Liver (tissue), 3 donors: Measurements from ENCODE around the gene PRR5L.

ENCODE experiments used
- EGR1 ChIP-seq, 2 donors: IDR thresholded peaks; 2 replicates each; pipeline ENCODE4 v1.6.1; 2016 to 2018; ENCODE audit warnings: antibody characterized with exemption in 2 of 2, low read depth in 2 of 2
- FOXA1 ChIP-seq: IDR thresholded peaks from 2 replicates; pipeline ENCODE4 v1.6.1; 2016; ENCODE audit warnings: antibody characterized with exemption
- HNF4G ChIP-seq: IDR thresholded peaks from 2 replicates; pipeline ENCODE4 v1.6.1; 2016; ENCODE audit warnings: antibody characterized with exemption
- RAD21 ChIP-seq, 2 donors: IDR thresholded peaks; 2 replicates each; pipeline ENCODE4 v1.6.1; 2016; ENCODE audit warnings: antibody characterized with exemption in 2 of 2, mild to moderate bottlenecking in 2 of 2
- SP1 ChIP-seq: IDR thresholded peaks from 2 replicates; pipeline ENCODE4 v1.6.1; 2018; ENCODE audit warnings: antibody characterized with exemption, mild to moderate bottlenecking
- TAF1 ChIP-seq: conservative IDR thresholded peaks from 2 replicates; pipeline ENCODE4 v1.6.1; 2016; ENCODE audit warnings: antibody characterized with exemption, mild to moderate bottlenecking
- YY1 ChIP-seq: IDR thresholded peaks from 2 replicates; pipeline ENCODE4 v1.6.1; 2016; ENCODE audit warnings: antibody characterized with exemption, mild to moderate bottlenecking
- TF ChIP-seq, protein P1 (sequence below): fragments of 150-350 bp; IDR thresholded peaks from 2 replicates; pipeline ENCODE4 v1.5.1; 2017; ENCODE audit warnings: improper control_type of control experiment, low read depth, low read length; ENCODE audit not compliant: missing input control
- TF ChIP-seq, protein P2 (sequence below): IDR thresholded peaks from 2 replicates; pipeline ENCODE4 v1.6.1; 2016; ENCODE audit warnings: antibody characterized with exemption
- TF ChIP-seq, protein P3 (sequence below): IDR thresholded peaks from 2 replicates; pipeline ENCODE4 v1.6.1; 2016; ENCODE audit warnings: antibody characterized with exemption, mild to moderate bottlenecking
- donor health status: healthy.
- donor health status: healthy.

DNA sequence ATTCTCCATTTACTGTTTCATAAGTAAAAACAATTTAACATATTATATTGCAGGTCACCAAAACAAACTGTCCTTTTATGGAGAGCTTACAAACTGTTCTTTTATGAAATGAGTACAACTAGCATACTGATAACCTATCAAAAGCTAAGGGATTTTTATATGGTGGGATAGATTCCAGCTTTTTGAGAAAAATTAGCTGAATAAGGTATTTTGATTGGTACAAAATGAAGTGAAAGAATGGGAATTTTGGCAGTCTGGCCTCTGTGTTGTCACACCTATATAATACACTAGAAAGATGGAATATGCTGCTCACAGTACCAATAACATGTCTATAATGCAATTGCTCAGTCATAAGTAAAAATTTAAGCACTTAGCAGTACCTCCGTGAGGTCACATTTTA is 202.6 kb downstream of the PRR5L start:
- TF ChIP-seq, protein P1, sequence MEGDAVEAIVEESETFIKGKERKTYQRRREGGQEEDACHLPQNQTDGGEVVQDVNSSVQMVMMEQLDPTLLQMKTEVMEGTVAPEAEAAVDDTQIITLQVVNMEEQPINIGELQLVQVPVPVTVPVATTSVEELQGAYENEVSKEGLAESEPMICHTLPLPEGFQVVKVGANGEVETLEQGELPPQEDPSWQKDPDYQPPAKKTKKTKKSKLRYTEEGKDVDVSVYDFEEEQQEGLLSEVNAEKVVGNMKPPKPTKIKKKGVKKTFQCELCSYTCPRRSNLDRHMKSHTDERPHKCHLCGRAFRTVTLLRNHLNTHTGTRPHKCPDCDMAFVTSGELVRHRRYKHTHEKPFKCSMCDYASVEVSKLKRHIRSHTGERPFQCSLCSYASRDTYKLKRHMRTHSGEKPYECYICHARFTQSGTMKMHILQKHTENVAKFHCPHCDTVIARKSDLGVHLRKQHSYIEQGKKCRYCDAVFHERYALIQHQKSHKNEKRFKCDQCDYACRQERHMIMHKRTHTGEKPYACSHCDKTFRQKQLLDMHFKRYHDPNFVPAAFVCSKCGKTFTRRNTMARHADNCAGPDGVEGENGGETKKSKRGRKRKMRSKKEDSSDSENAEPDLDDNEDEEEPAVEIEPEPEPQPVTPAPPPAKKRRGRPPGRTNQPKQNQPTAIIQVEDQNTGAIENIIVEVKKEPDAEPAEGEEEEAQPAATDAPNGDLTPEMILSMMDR, result no peak
- TF ChIP-seq, protein P2, sequence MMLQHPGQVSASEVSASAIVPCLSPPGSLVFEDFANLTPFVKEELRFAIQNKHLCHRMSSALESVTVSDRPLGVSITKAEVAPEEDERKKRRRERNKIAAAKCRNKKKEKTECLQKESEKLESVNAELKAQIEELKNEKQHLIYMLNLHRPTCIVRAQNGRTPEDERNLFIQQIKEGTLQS, result no peak
- TF ChIP-seq RAD21 (IDR thresholded peaks at IDR 0.05) (no peak), EGR1 (IDR thresholded peaks at IDR 0.05; ENCODE audit: low read depth in 2 of 2) (no peak), YY1 (no peak), SP1 (no peak), HNF4G (no peak), TAF1 (no peak), FOXA1 (no peak)
- TF ChIP-seq, protein P3, sequence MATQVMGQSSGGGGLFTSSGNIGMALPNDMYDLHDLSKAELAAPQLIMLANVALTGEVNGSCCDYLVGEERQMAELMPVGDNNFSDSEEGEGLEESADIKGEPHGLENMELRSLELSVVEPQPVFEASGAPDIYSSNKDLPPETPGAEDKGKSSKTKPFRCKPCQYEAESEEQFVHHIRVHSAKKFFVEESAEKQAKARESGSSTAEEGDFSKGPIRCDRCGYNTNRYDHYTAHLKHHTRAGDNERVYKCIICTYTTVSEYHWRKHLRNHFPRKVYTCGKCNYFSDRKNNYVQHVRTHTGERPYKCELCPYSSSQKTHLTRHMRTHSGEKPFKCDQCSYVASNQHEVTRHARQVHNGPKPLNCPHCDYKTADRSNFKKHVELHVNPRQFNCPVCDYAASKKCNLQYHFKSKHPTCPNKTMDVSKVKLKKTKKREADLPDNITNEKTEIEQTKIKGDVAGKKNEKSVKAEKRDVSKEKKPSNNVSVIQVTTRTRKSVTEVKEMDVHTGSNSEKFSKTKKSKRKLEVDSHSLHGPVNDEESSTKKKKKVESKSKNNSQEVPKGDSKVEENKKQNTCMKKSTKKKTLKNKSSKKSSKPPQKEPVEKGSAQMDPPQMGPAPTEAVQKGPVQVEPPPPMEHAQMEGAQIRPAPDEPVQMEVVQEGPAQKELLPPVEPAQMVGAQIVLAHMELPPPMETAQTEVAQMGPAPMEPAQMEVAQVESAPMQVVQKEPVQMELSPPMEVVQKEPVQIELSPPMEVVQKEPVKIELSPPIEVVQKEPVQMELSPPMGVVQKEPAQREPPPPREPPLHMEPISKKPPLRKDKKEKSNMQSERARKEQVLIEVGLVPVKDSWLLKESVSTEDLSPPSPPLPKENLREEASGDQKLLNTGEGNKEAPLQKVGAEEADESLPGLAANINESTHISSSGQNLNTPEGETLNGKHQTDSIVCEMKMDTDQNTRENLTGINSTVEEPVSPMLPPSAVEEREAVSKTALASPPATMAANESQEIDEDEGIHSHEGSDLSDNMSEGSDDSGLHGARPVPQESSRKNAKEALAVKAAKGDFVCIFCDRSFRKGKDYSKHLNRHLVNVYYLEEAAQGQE, result no peak
